Ascending aorta (tissue), 2 donors: ENCODE measurements around the gene LENEP. TPM values are rescaled to one million over a fixed set of nuclear protein-coding genes. Genes with fewer than 3 reads are reported as not detected.

ENCODE experiments used
- DNase-seq, 2 donors: peaks; one replicate each; pipeline ENCODE4 v3.0.0-alpha.2; 2019; ENCODE audit warnings: low spot score in 2 of 2
- H3K27ac ChIP-seq, 2 donors: fragments of 200-600 bp; sonication (generic); one replicate each; pipeline ENCODE4 v1.5.1; 2016 to 2017; ENCODE audit warnings: mild to moderate bottlenecking in 1 of 2
- H3K27me3 ChIP-seq: fragments of 200-600 bp; sonication (generic); one replicate; pipeline ENCODE4 v1.5.1; 2017
- H3K36me3 ChIP-seq, 2 donors: fragments of 200-600 bp; sonication (generic); one replicate each; pipeline ENCODE4 v1.5.1; 2016
- H3K4me1 ChIP-seq, 2 donors: fragments of 200-600 bp; sonication (generic); one replicate each; pipeline ENCODE4 v1.5.1; 2016 to 2017; ENCODE audit warnings: mild to moderate bottlenecking in 1 of 2
- H3K4me3 ChIP-seq, 2 donors: fragments of 200-600 bp; sonication (generic); one replicate each; pipeline ENCODE4 v1.5.1; 2016 to 2017; ENCODE audit warnings: mild to moderate bottlenecking in 1 of 2
- H3K9me3 ChIP-seq, 2 donors: fragments of 200-600 bp; sonication (generic); one replicate each; pipeline ENCODE4 v1.5.1; 2016
- CTCF ChIP-seq, 3 experiments: fragments of 200-600 bp in 2 of 3; fragments of 450-650 bp in 1 of 3; sonication (generic) in 2 of 3; IDR thresholded peaks; one replicate each; pipeline ENCODE4 v1.5.1; 2016 to 2019; ENCODE audit warnings: antibody characterized with exemption in 3 of 3, mild to moderate bottlenecking in 1 of 3, moderate library complexity in 1 of 3
- intact Hi-C: fragments of 100-400 bp; cut with DNase I; formaldehyde crosslinking; loops from one replicate; pipeline ENCODE4 v1.15.1; 2023
- total RNA-seq: library from RNA; depleted of rRNA; stranded (reverse); fragments of >200 nt; gene quantifications from one replicate; pipeline ENCODE4 v1.1.0, GENCODE V29; 2016

The LENEP gene
- total RNA-seq, 1 donor from 2014 or later, result not detected

DNA sequence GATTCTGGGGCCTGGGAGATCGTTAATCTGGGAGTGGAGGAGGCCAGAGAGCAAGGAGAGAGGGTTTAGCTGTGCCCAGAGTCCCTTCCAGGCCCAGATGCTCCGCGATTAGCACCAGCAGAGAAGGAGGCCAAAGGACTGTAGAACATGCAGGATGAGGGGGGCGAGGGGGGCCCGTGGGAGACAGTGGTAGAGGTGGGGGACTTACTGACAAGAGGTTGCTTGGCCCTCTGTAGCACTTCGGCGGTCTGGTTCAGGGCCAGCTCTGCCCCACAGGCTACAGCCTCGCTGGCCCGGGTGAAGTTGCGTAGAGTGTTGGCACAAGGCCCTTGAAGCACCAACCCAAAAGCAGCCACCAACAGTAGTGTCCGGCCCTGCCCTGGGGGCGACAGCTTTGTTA is 39.5 kb downstream of the LENEP start:
- intact Hi-C loops, result no loop called here
- no peak for DNase-seq
- no peak overlapping the region for H3K27ac ChIP-seq
- H3K27me3 ChIP-seq, result no peaks in the 10 kb centered on the region
- no peak for TF ChIP-seq CTCF (IDR thresholded peaks at IDR 0.05)
- H3K4me1 ChIP-seq, result no peaks in the 10 kb centered on the region
- no peaks in the 10 kb centered on the region for H3K9me3 ChIP-seq
- H3K36me3 ChIP-seq, result no peaks in the 10 kb centered on the region
- no peak overlapping the region for H3K4me3 ChIP-seq

GRCh38 chr1:155033524-155033923 is 40.1 kb downstream of the LENEP start, which contains the start of the genes DCST1 and DCST2:
DCST1 (plus strand) TSS chr1:155033824; CDS start chr1:155034037, 213 bp downstream.
DCST2 (minus strand) TSS chr1:155033781; CDS start chr1:155033701, 80 bp downstream.
- Histone ChIP-seq H3K27me3 (no peaks in the 10 kb centered on the region), H3K27ac (no peak within 1 kb of the TSS), H3K4me1 (no peaks in the 10 kb centered on the region), H3K4me3 (no peak within 1 kb of the TSS), H3K9me3 (no peaks in the 10 kb centered on the region), H3K36me3 (no peaks in the 10 kb centered on the region)
- no peak for TF ChIP-seq CTCF (IDR thresholded peaks at IDR 0.05)
- DNase-seq, result no peak
- intact Hi-C loops, result no loop called here

DNA sequence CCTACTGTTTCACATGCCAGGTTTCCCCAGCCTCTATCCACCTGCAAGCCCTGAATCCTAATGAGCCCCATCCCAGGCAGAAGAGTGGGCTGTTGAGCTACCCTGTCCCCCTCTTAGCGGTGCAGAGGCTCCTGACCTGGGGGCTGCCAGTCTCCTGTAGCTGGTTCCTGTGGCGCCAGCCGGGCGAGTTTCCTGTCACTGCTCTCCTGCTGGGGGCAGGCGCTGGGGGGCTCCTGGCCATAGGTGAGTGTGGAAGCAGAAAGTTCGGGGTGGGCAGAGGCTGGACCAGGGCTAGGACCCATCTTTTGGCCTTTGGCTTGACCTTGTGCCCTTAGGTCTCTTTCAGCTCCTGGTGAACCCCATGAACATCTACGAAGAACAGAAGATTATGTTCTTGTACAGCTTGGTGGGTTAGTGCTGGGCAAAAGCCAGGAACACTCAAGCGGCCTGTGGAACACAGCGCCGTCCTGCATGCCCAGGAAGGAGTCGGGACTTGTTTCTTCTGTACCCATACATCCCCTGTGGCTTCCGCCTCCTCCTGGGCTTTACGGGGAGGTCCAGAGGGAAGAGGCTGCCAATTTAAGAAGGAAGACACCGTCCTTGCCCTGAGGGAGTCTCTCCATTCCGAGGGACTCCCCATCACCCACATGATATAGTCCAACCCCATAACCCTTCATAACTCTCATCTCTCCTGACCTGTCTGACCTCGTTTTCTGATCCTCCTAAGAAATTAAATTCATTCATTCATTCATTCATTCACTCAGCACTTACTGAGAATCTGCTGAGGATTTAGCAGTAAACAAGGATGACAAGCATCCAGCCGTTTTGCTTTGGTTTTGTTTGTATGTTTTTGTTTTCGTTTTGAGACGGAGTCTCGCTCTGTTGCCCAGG is 41.2 kb downstream of the LENEP start:
- no peak for TF ChIP-seq CTCF (IDR thresholded peaks at IDR 0.05)
- intact Hi-C loops, result no loop called here
- DNase-seq, result no peak
- Histone ChIP-seq H3K27me3 (no peaks in the 10 kb centered on the region), H3K4me3 (no peak overlapping the region), H3K36me3 (no peaks in the 10 kb centered on the region), H3K4me1 (no peaks in the 10 kb centered on the region), H3K9me3 (no peaks in the 10 kb centered on the region), H3K27ac (no peak overlapping the region)

DNA sequence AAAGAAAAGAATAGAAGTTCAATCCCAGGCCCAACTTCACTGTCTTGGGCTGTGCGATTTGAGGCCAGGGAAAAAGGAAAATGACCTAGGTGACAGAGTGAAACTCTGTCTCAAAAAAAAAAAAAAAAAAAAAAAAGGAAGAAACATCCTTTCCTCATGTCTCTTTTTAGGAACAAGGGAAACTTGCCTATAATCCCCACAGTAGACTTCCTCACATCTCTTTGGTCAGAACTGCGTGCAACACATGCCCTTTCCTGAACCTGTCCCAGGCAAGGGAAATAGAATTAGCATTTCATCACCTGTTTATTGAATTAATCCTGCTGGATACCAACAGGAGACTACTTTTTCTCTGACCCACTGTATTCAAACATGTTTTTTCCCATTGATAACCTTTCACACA is 42.5 kb downstream of the LENEP start:
- H3K27me3 ChIP-seq, result no peaks in the 10 kb centered on the region
- no peak overlapping the region for H3K4me3 ChIP-seq
- intact Hi-C loops, result no loop called here
- TF ChIP-seq CTCF (IDR thresholded peaks at IDR 0.05), result no peak
- H3K27ac ChIP-seq, result no peak overlapping the region
- H3K9me3 ChIP-seq, result no peaks in the 10 kb centered on the region
- DNase-seq, result no peak
- H3K36me3 ChIP-seq, result no peaks in the 10 kb centered on the region
- no peaks in the 10 kb centered on the region for H3K4me1 ChIP-seq

GRCh38 chr1:155037043-155037442 is 43.7 kb downstream of the LENEP start:
- no peak for TF ChIP-seq CTCF (IDR thresholded peaks at IDR 0.05)
- intact Hi-C loops, result no loop called here
- DNase-seq, result no peak
- Histone ChIP-seq H3K27ac (no peak overlapping the region), H3K36me3 (no peaks in the 10 kb centered on the region), H3K4me3 (no peak overlapping the region), H3K9me3 (no peaks in the 10 kb centered on the region), H3K27me3 (no peaks in the 10 kb centered on the region), H3K4me1 (no peaks in the 10 kb centered on the region)
